ENCODE measurements around the gene CHD5. TPM values are rescaled to one million over a fixed set of nuclear protein-coding genes. Genes with fewer than 3 reads are reported as not detected.
A peak's percentile ranks its signal among the peaks of the same experiment; 100 is the strongest.

Gene CHD5
- total and polyA plus RNA-seq, 2 of the 13 experiments (the other 11 are each of a cell fraction or from before 2014, with no cell fraction given): 0.02 to 0.21 TPM

- TF ChIP-seq TCF7 (IDR thresholded peaks at IDR 0.05; ENCODE audit: low read depth): 0 out of 2 replicates have a peak, but pooled peaks have one; percentile 23
Observed at GRCh38 chr1:6157528-6158174, 22.5 kb downstream of the CHD5 start (continued).

DNA sequence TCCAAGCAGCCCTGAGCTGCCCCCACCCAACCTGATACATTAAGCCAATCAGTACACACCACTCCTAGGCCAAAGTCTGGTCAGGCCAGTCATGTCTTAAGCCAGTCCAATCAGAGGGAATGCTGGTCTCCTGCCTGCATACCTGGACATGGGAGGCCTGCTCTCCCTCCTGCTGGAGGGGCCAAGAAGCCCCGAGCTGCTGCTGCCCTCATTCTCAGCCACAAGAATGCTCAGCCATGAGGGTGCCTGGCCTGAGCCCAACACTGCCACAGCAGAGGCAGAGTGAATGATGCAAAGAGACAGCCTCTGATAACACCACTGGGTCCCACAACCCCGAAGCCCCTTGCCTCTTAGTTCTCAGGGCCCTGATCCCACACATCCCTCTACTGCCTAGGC, 23.0 kb downstream of the CHD5 start:
- ATAC-seq (peak; percentile 12), FAIRE-seq (no peak), DNase-seq (ENCODE audit: low spot score) (no peak)
- Histone ChIP-seq H3K4me1 (ENCODE audit: insufficient read depth, low read length) (peaks cover 22% of the 10 kb centered on the region), H3K36me3 (replicated peaks in 1 of 2; ENCODE audit: control insufficient read depth in 1 of 2, insufficient read depth in 2 of 2, low read length in 2 of 2) (no peaks in the 10 kb centered on the region), H3K27ac (ENCODE audit: extremely low read length, insufficient read depth, low read length) (no peak overlapping the region), H3K4me3 (replicated peaks in 1 of 3; ENCODE audit: insufficient read depth in 1 of 3, low read depth in 2 of 3, low read length in 3 of 3) (peak overlapping the region in 1 of 3 experiments; percentile 20; a peak in 1 of 6 replicates), H3K9me3 (ENCODE audit: low read length) (no peaks in the 10 kb centered on the region), H2AFZ (ENCODE audit: low read length) (no peak overlapping the region), H3K4me2 (ENCODE audit: low read depth, low read length) (peak overlapping the region; percentile 56), H3K27me3 (ENCODE audit: control insufficient read depth in 1 of 2, insufficient read depth in 2 of 2, low read length in 2 of 2) (peaks cover 20 to 60% of the 10 kb centered on the region in 2 experiments), H3K9ac (ENCODE audit: insufficient read depth, low read depth, low read length) (no peak overlapping the region), H4K20me1 (ENCODE audit: insufficient read depth, low read length) (peaks cover 3% of the 10 kb centered on the region), H3K79me2 (ENCODE audit: insufficient read depth, low read length) (no peaks in the 10 kb centered on the region)
- in situ Hi-C loops (cut with HindIII; ENCODE audit: extremely low pct_ligation_motif_present, low pct_unique_long_range_greater_than_20kb) (no loop called here), intact Hi-C loops (cut with micrococcal nuclease; ENCODE audit: unreplicated experiment) (no loop called here)
- CTCF ChIA-PET (ENCODE audit: low intra/inter-chr PET ratio, low total read pairs): no interaction called here
- TF ChIP-seq KLF15 (CRISPR knock-in tag; IDR thresholded peaks at IDR 0.05; ENCODE audit: borderline replicate concordance) (no peak), ZNF792 (CRISPR knock-in tag; IDR thresholded peaks at IDR 0.05) (no peak), ZMYM2 (CRISPR knock-in tag; IDR thresholded peaks at IDR 0.05) (no peak), ZNF446 (CRISPR knock-in tag; IDR thresholded peaks at IDR 0.05) (no peak), ZNF367 (CRISPR knock-in tag; IDR thresholded peaks at IDR 0.05; ENCODE audit: borderline replicate concordance) (no peak), ZNF598 (CRISPR knock-in tag; IDR thresholded peaks at IDR 0.05; ENCODE audit: borderline replicate concordance) (no peak), TFDP2 (CRISPR knock-in tag; IDR thresholded peaks at IDR 0.05) (no peak), SRY (CRISPR knock-in tag; IDR thresholded peaks at IDR 0.05) (no peak), ZNF121 (CRISPR knock-in tag; IDR thresholded peaks at IDR 0.05) (no peak), MTF2 (CRISPR knock-in tag; IDR thresholded peaks at IDR 0.05; ENCODE audit: borderline replicate concordance) (no peak), TMF1 (CRISPR knock-in tag; IDR thresholded peaks at IDR 0.05; ENCODE audit: low read depth) (no peak), HMG20A (CRISPR knock-in tag; IDR thresholded peaks at IDR 0.05; ENCODE audit: borderline replicate concordance) (no peak), NFATC3 (CRISPR knock-in tag; IDR thresholded peaks at IDR 0.05) (no peak)
- TF ChIP-seq, protein P1, sequence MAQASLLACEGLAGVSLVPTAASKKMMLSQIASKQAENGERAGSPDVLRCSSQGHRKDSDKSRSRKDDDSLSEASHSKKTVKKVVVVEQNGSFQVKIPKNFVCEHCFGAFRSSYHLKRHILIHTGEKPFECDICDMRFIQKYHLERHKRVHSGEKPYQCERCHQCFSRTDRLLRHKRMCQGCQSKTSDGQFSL (CRISPR knock-in tag; IDR thresholded peaks at IDR 0.05): no peak
- TF ChIP-seq, protein P2, sequence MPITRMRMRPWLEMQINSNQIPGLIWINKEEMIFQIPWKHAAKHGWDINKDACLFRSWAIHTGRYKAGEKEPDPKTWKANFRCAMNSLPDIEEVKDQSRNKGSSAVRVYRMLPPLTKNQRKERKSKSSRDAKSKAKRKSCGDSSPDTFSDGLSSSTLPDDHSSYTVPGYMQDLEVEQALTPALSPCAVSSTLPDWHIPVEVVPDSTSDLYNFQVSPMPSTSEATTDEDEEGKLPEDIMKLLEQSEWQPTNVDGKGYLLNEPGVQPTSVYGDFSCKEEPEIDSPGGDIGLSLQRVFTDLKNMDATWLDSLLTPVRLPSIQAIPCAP (CRISPR knock-in tag; IDR thresholded peaks at IDR 0.05; ENCODE audit: low read depth): no peak
- no TSS peak for BruUV-seq (replicated peaks)
- POLR2A ChIA-PET: no interaction called here
- WGBS (ENCODE audit: low lambda C conversion rate): 0% methylated on average over 1 of the region's 2 CpGs

Measured in HepG2 (cell line).